Measurements from ENCODE around the gene EFHC1. TPM values are rescaled to one million over a fixed set of nuclear protein-coding genes. Genes with fewer than 3 reads are reported as not detected.
"Not testable (repeated sequence)": the region's sequence is repeated elsewhere in the genome, so short reads cannot be mapped to it uniquely, and the experiment has no call there.

EFHC1 gene
- total RNA-seq, 4 donors from 2014 or later = 10.2 to 33.0 (median 20.8) TPM

DNA sequence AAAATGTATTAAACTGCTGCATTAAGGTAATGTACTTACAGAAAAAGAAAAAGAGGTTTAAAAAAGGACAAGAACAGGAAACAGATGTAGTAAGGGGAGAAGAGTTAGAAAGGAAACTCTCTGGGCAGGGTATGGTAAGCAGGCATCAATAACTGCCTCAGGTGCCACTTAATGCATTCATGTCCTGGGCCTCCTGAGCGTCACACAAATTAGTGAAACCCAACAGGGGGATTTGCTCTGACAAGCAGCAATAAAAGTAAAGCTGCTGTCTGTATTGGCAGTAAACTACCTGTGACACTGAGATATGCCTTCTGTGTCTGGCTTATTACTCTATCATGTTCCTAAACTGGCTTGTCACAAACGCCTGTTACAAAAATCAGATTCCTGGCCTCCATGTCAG, 1.5 kb upstream of the EFHC1 start:
- ATAC-seq (ENCODE audit: low FRiP score) = no peak
- no peak for DNase-seq (ENCODE audit: low spot score)
- TF ChIP-seq, protein P1, sequence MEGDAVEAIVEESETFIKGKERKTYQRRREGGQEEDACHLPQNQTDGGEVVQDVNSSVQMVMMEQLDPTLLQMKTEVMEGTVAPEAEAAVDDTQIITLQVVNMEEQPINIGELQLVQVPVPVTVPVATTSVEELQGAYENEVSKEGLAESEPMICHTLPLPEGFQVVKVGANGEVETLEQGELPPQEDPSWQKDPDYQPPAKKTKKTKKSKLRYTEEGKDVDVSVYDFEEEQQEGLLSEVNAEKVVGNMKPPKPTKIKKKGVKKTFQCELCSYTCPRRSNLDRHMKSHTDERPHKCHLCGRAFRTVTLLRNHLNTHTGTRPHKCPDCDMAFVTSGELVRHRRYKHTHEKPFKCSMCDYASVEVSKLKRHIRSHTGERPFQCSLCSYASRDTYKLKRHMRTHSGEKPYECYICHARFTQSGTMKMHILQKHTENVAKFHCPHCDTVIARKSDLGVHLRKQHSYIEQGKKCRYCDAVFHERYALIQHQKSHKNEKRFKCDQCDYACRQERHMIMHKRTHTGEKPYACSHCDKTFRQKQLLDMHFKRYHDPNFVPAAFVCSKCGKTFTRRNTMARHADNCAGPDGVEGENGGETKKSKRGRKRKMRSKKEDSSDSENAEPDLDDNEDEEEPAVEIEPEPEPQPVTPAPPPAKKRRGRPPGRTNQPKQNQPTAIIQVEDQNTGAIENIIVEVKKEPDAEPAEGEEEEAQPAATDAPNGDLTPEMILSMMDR (IDR thresholded peaks at IDR 0.05) = no peak

DNA sequence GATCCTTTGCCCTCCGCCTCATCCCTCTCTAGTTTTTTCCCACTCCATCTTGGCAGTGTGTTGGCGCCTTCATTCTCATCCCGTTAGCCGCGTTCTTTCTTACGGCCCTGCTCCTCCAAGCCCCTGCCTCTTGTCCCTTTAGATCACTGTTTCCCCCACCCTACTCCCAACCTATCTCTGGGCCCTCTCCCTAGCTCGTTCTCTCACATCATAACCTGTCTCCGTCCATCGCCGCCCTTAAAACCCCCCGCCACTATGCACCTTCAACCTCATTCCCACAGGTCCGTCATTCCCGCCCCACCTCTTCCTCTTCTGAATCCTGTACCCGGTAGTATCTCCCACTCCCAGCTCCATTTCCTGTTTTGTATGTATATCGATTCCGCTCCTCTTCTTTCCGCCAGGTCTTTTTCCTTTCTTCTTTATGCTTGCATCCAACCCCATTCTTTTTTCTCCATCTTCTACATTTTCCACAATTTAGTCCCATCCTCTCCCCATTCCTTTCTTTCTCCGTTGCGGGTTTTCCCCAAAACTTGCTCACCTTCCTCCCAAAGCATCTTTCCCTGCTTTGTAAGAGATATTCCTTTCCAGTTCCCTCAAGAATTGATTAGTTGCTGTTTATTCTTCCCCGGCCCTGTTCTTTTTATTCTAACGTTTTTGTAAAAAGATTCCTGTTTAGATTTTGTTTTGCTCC, 671 bp downstream of the EFHC1 start:
- TF ChIP-seq, protein P1 (IDR thresholded peaks at IDR 0.05) = no peak
- DNase-seq (ENCODE audit: low spot score) (no peak), ATAC-seq (ENCODE audit: low FRiP score) (peak; percentile 15)

DNA sequence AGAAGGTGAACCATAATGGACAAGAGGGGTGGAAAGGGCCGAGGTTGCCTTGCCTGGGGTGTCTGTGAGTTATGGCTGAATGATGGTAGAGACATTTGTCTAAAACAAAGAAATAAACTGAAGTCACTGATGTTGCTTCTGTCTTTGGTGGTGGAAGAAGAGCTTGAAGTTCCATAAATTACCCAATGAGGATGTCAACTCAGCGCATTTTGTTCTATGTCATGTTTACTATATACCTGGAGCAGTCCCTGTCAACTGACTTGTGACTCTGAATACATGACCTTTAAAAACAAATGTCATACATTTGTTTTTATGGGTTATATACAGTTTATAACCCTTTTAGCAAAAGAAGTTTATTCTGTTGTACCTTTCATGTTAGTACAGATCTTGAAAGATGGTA, 2.0 kb downstream of the EFHC1 start:
- ATAC-seq (ENCODE audit: low FRiP score) = no peak
- TF ChIP-seq, protein P1 (IDR thresholded peaks at IDR 0.05) = no peak

GRCh38 chr6:52423448-52423847, 3.3 kb downstream of the EFHC1 start:
- TF ChIP-seq, protein P1 (IDR thresholded peaks at IDR 0.05) = no peak
- ATAC-seq (ENCODE audit: low FRiP score) = no peak
- DNase-seq (ENCODE audit: low spot score) = no peak

More for the DNA sequence above, 2.0 kb downstream of the EFHC1 start:
- DNase-seq (ENCODE audit: low spot score) = no peak

- no peak for DNase-seq (ENCODE audit: low spot score)
These were observed 3.8 kb downstream of the EFHC1 start for GRCh38 chr6:52423971-52424381.

GRCh38 chr6:52424513-52424912, 4.4 kb downstream of the EFHC1 start:
- ATAC-seq (ENCODE audit: low FRiP score) (no peak), DNase-seq (ENCODE audit: low spot score) (no peak)
- TF ChIP-seq, protein P1 (IDR thresholded peaks at IDR 0.05) = no peak

More at GRCh38 chr6:52423971-52424381, 3.8 kb downstream of the EFHC1 start:
- TF ChIP-seq, protein P1 (IDR thresholded peaks at IDR 0.05) = no peak
- peak; percentile 49 for ATAC-seq (ENCODE audit: low FRiP score)

- ATAC-seq (ENCODE audit: low FRiP score) = no peak
- no peak for DNase-seq (ENCODE audit: low spot score)
- TF ChIP-seq, protein P1 (IDR thresholded peaks at IDR 0.05) = no peak
These were observed 6.5 kb downstream of the EFHC1 start for GRCh38 chr6:52426667-52427066.

DNA sequence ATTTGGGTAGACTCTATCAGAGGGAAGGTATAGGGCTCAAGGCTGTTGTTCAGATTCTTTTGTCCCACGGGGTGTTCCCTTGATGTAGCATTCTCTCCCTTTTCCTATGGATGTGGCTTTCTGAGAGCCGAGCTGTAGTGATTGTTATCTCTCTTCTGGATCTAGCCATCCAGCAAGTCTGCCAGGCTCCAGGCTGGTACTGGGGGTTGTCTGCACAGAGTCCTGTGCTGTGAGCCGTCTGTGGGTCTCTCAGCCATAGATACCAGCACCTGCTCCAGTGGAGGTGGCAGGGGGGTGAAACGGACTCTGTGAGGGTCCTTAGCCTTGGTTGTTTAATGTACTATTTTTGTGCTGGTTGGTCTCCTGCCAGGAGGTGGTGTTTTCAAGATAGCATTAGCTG, 13.2 kb downstream of the EFHC1 start:
- not testable (repeated sequence) for ATAC-seq (ENCODE audit: low FRiP score)

More for the DNA sequence above, 13.2 kb downstream of the EFHC1 start:
- DNase-seq (ENCODE audit: low spot score) = not testable (repeated sequence)

All from omental fat pad (tissue), 4 donors.